Kidney (tissue), 14 donors: Measurements from ENCODE around the gene C1QTNF8. TPM values are rescaled to one million over a fixed set of nuclear protein-coding genes. Genes with fewer than 3 reads are reported as not detected.
"Not testable (repeated sequence)": the region's sequence is repeated elsewhere in the genome, so short reads cannot be mapped to it uniquely, and the experiment has no call there.

Source experiments
- DNase-seq, 5 donors: peaks; one replicate each; pipeline ENCODE4 v3.0.0-alpha.2; 2013 to 2020
- FAIRE-seq: peaks from 2 replicates; lab custom pipeline; 2012; peaks lifted over from hg19 to GRCh38; lab: Jason Lieb, UNC
- H3K27ac ChIP-seq, 2 donors: one replicate each; pipeline ENCODE4 v1.7.0; 2013; ENCODE audit warnings: low read depth in 2 of 2, low read length in 2 of 2, inconsistent platforms in 1 of 2
- H3K27me3 ChIP-seq: one replicate; pipeline ENCODE4 v1.7.1; 2013; ENCODE audit warnings: low read length, inconsistent platforms; ENCODE audit not compliant: control insufficient read depth, insufficient read depth
- H3K36me3 ChIP-seq, 3 donors: one replicate each; pipeline versions ENCODE4 v1.7.0 to v1.7.1; 2013; ENCODE audit warnings: low read length in 3 of 3, control low read depth in 1 of 3, inconsistent platforms in 1 of 3; ENCODE audit not compliant: insufficient read depth in 3 of 3, control insufficient read depth in 2 of 3
- H3K4me1 ChIP-seq, 3 donors: one replicate each; pipeline versions ENCODE4 v1.7.0 to v1.7.1; 2013; ENCODE audit warnings: low read length in 3 of 3, inconsistent platforms in 1 of 3, low read depth in 1 of 3; ENCODE audit not compliant: control insufficient read depth in 2 of 3, insufficient read depth in 2 of 3
- H3K4me3 ChIP-seq, 3 donors: one replicate each; pipeline versions ENCODE4 v1.7.0 to v1.8.1; 2013; ENCODE audit warnings: low read length in 3 of 3, control low read depth in 1 of 3, inconsistent platforms in 1 of 3
- H3K9ac ChIP-seq, 3 donors: one replicate each; pipeline versions ENCODE4 v1.7.0 to v1.7.1; 2013; ENCODE audit warnings: low read length in 3 of 3, control low read depth in 1 of 3, inconsistent platforms in 1 of 3
- H3K9me3 ChIP-seq, 3 donors: one replicate each; pipeline versions ENCODE4 v1.7.0 to v1.7.1; 2013; ENCODE audit warnings: low read length in 3 of 3, control low read depth in 1 of 3, inconsistent platforms in 1 of 3; ENCODE audit not compliant: control insufficient read depth in 2 of 3, insufficient read depth in 1 of 3
- CTCF ChIP-seq: IDR thresholded peaks from 3 replicates; pipeline ENCODE4 v1.5.1; 2012; ENCODE audit warnings: mild to moderate bottlenecking, moderate library complexity, borderline replicate concordance; ENCODE audit not compliant: insufficient read depth; ENCODE audit errors: extremely low read depth
- intact Hi-C: fragments of 100-400 bp; cut with DNase I; formaldehyde crosslinking; loops from one replicate; pipeline ENCODE4 v1.11.1; 2022
- polyA plus RNA-seq: library from polyadenylated mRNA; stranded (reverse); fragments of 350-450 nt; fragmentation: Illumina TruSeq; extraction: RNeasy Lipid Tissue Mini Kit (QIAGEN cat#74804); gene quantifications from one replicate; pipeline ENCODE4 v1.2.3, GENCODE V29; 2014; ENCODE audit warnings: low read depth, low replicate concordance; ENCODE audit not compliant: insufficient read depth
- total RNA-seq: library from RNA; stranded (reverse); fragmentation: NEBNext Ultra II Directional; extraction: Animal tissue kit (Norgen Biotek cat#: 25700); gene quantifications from one replicate; pipeline ENCODE4 v1.2.1, GENCODE V29; 2021
- donor health status: control.
- donor health status: control.
- donor health status: control.
- donor health status: control.
- donor health status: control.
- donor health status: DM: yes; HTN: yes; CAD: no.
- donor health status: Normal renal cell carcinoma (clear cell type).

C1QTNF8 gene
- total and polyA plus RNA-seq, 2 donors from 2014 or later: not detected

GRCh38 chr16:1093284-1094123, 2.5 kb downstream of the C1QTNF8 start:
- intact Hi-C loops: no loop called here
- H3K4me3 ChIP-seq: no peak overlapping the region
- H3K27me3 ChIP-seq: no peaks in the 10 kb centered on the region
- H3K36me3 ChIP-seq: no peaks in the 10 kb centered on the region
- H3K9ac ChIP-seq: no peak overlapping the region
- no peaks in the 10 kb centered on the region for H3K9me3 ChIP-seq
- H3K4me1 ChIP-seq: peaks cover 0 to 7% (median 0%) of the 10 kb centered on the region in 3 donors
- no peak for TF ChIP-seq CTCF
- DNase-seq (peak in 1 of 5 donors; percentile 58), FAIRE-seq (no peak)
- H3K27ac ChIP-seq: no peak overlapping the region

- DNase-seq, H3K27ac ChIP-seq, H3K9me3 ChIP-seq, FAIRE-seq, H3K4me3 ChIP-seq, H3K4me1 ChIP-seq, H3K36me3 ChIP-seq, H3K27me3 ChIP-seq, H3K9ac ChIP-seq, intact Hi-C loops: not testable (repeated sequence)
Measured at GRCh38 chr16:1092685-1093283, 3.3 kb downstream of the C1QTNF8 start.

- no peak for FAIRE-seq
- intact Hi-C loops: no loop called here
- no peak for TF ChIP-seq CTCF
Measured at GRCh38 chr16:1091992-1092552, 4.0 kb downstream of the C1QTNF8 start.

More at GRCh38 chr16:1091992-1092552, 4.0 kb downstream of the C1QTNF8 start:
- Histone ChIP-seq H3K9ac (no peak overlapping the region), H3K27me3 (no peaks in the 10 kb centered on the region), H3K27ac (no peak overlapping the region), H3K36me3 (no peaks in the 10 kb centered on the region), H3K9me3 (no peaks in the 10 kb centered on the region), H3K4me1 (peaks cover 0 to 7% (median 0%) of the 10 kb centered on the region in 3 donors), H3K4me3 (no peak overlapping the region)
- no peak for DNase-seq
